Kidney (tissue), 14 donors: ENCODE measurements around the gene IFIT1B. TPM values are rescaled to one million over a fixed set of nuclear protein-coding genes. Genes with fewer than 3 reads are reported as not detected.

Experiments used
- DNase-seq, 5 donors: peaks; one replicate each; pipeline ENCODE4 v3.0.0-alpha.2; 2013 to 2020
- FAIRE-seq: peaks from 2 replicates; lab custom pipeline; 2012; peaks lifted over from hg19 to GRCh38; lab: Jason Lieb, UNC
- H3K27ac ChIP-seq, 2 donors: one replicate each; pipeline ENCODE4 v1.7.0; 2013; ENCODE audit warnings: low read depth in 2 of 2, low read length in 2 of 2, inconsistent platforms in 1 of 2
- H3K27me3 ChIP-seq: one replicate; pipeline ENCODE4 v1.7.1; 2013; ENCODE audit warnings: low read length, inconsistent platforms; ENCODE audit not compliant: control insufficient read depth, insufficient read depth
- H3K36me3 ChIP-seq, 3 donors: one replicate each; pipeline versions ENCODE4 v1.7.0 to v1.7.1; 2013; ENCODE audit warnings: low read length in 3 of 3, control low read depth in 1 of 3, inconsistent platforms in 1 of 3; ENCODE audit not compliant: insufficient read depth in 3 of 3, control insufficient read depth in 2 of 3
- H3K4me1 ChIP-seq, 3 donors: one replicate each; pipeline versions ENCODE4 v1.7.0 to v1.7.1; 2013; ENCODE audit warnings: low read length in 3 of 3, inconsistent platforms in 1 of 3, low read depth in 1 of 3; ENCODE audit not compliant: control insufficient read depth in 2 of 3, insufficient read depth in 2 of 3
- H3K4me3 ChIP-seq, 3 donors: one replicate each; pipeline versions ENCODE4 v1.7.0 to v1.8.1; 2013; ENCODE audit warnings: low read length in 3 of 3, control low read depth in 1 of 3, inconsistent platforms in 1 of 3
- H3K9ac ChIP-seq, 3 donors: one replicate each; pipeline versions ENCODE4 v1.7.0 to v1.7.1; 2013; ENCODE audit warnings: low read length in 3 of 3, control low read depth in 1 of 3, inconsistent platforms in 1 of 3
- H3K9me3 ChIP-seq, 3 donors: one replicate each; pipeline versions ENCODE4 v1.7.0 to v1.7.1; 2013; ENCODE audit warnings: low read length in 3 of 3, control low read depth in 1 of 3, inconsistent platforms in 1 of 3; ENCODE audit not compliant: control insufficient read depth in 2 of 3, insufficient read depth in 1 of 3
- CTCF ChIP-seq: IDR thresholded peaks from 3 replicates; pipeline ENCODE4 v1.5.1; 2012; ENCODE audit warnings: mild to moderate bottlenecking, moderate library complexity, borderline replicate concordance; ENCODE audit not compliant: insufficient read depth; ENCODE audit errors: extremely low read depth
- intact Hi-C: fragments of 100-400 bp; cut with DNase I; formaldehyde crosslinking; loops from one replicate; pipeline ENCODE4 v1.11.1; 2022
- polyA plus RNA-seq: library from polyadenylated mRNA; stranded (reverse); fragments of 350-450 nt; fragmentation: Illumina TruSeq; extraction: RNeasy Lipid Tissue Mini Kit (QIAGEN cat#74804); gene quantifications from one replicate; pipeline ENCODE4 v1.2.3, GENCODE V29; 2014; ENCODE audit warnings: low read depth, low replicate concordance; ENCODE audit not compliant: insufficient read depth
- total RNA-seq: library from RNA; stranded (reverse); fragmentation: NEBNext Ultra II Directional; extraction: Animal tissue kit (Norgen Biotek cat#: 25700); gene quantifications from one replicate; pipeline ENCODE4 v1.2.1, GENCODE V29; 2021
- donor health status: control.
- donor health status: control.
- donor health status: control.
- donor health status: control.
- donor health status: control.
- donor health status: DM: yes; HTN: yes; CAD: no.
- donor health status: Normal renal cell carcinoma (clear cell type).

IFIT1B gene
- total and polyA plus RNA-seq, 2 donors from 2014 or later: not detected

GRCh38 chr10:89346405-89347254, 31.2 kb upstream of the IFIT1B start:
- no peak for TF ChIP-seq CTCF
- no peak for FAIRE-seq
- intact Hi-C loops: no loop called here
- no peaks in the 10 kb centered on the region for H3K27me3 ChIP-seq
- no peak overlapping the region for H3K9ac ChIP-seq
- DNase-seq: no peak
- no peaks in the 10 kb centered on the region for H3K36me3 ChIP-seq
- H3K9me3 ChIP-seq: no peaks in the 10 kb centered on the region
- H3K4me1 ChIP-seq: peaks cover 24 to 62% (median 30%) of the 10 kb centered on the region in 3 donors
- H3K4me3 ChIP-seq: no peak overlapping the region
- peak overlapping the region; percentile 95 to 97 for H3K27ac ChIP-seq

GRCh38 chr10:89347701-89348457, 30.0 kb upstream of the IFIT1B start:
- Histone ChIP-seq H3K27ac (peak overlapping the region; percentile 95 to 97), H3K27me3 (no peaks in the 10 kb centered on the region), H3K9me3 (no peaks in the 10 kb centered on the region), H3K4me1 (peaks cover 29 to 67% (median 38%) of the 10 kb centered on the region in 3 donors), H3K4me3 (no peak overlapping the region), H3K9ac (peak overlapping the region in 2 of 3 donors; percentile 27 to 49), H3K36me3 (no peaks in the 10 kb centered on the region)
- no peak for FAIRE-seq
- intact Hi-C loops: no loop called here
- peak in 3 of 5 donors; percentile 41 to 71 (median 43) for DNase-seq
- no peak for TF ChIP-seq CTCF

GRCh38 chr10:89348481-89348880, 29.4 kb upstream of the IFIT1B start:
- H3K27ac ChIP-seq: peak overlapping the region; percentile 95 to 97
- H3K4me1 ChIP-seq: peaks cover 29 to 62% (median 40%) of the 10 kb centered on the region in 3 donors
- no peaks in the 10 kb centered on the region for H3K9me3 ChIP-seq
- DNase-seq (no peak), FAIRE-seq (no peak)
- H3K36me3 ChIP-seq: no peaks in the 10 kb centered on the region
- H3K4me3 ChIP-seq: no peak overlapping the region
- no peak for TF ChIP-seq CTCF
- intact Hi-C loops: no loop called here
- peak overlapping the region in 1 of 3 donors; percentile 49 for H3K9ac ChIP-seq
- no peaks in the 10 kb centered on the region for H3K27me3 ChIP-seq
